ENCODE results near the gene DPM1. TPM values are rescaled to one million over a fixed set of nuclear protein-coding genes. Genes with fewer than 3 reads are reported as not detected.

Gene DPM1
- total RNA-seq, 2 donors from 2014 or later: 43.6 to 75.3 TPM

GRCh38 chr20:50933589-50933988 lies 24.7 kb downstream of the DPM1 start:
- peaks cover 29% of the 10 kb centered on the region for H3K36me3 ChIP-seq
- no peak for TF ChIP-seq CTCF (IDR thresholded peaks at IDR 0.05)
- H3K27ac ChIP-seq: no peak overlapping the region
- H3K4me3 ChIP-seq: no peak overlapping the region
- H3K9me3 ChIP-seq: no peaks in the 10 kb centered on the region
- H3K4me1 ChIP-seq (ENCODE audit: control insufficient read depth in 1 of 2, low read depth in 2 of 2): peaks cover 7 to 18% of the 10 kb centered on the region in 2 donors
- H3K27me3 ChIP-seq (replicated peaks; ENCODE audit: insufficient read depth): no peaks in the 10 kb centered on the region
- no peak for ATAC-seq (ENCODE audit: insufficient number of reproducible peaks, low FRiP score, low read depth)
- no peak for DNase-seq (ENCODE audit: low spot score)

GRCh38 chr20:50932691-50933280 lies 25.5 kb downstream of the DPM1 start:
- ATAC-seq (ENCODE audit: insufficient number of reproducible peaks, low FRiP score, low read depth): no peak
- peaks cover 26% of the 10 kb centered on the region for H3K36me3 ChIP-seq
- no peaks in the 10 kb centered on the region for H3K9me3 ChIP-seq
- peak overlapping the region in 1 of 2 donors; percentile 92 for H3K27ac ChIP-seq
- no peak overlapping the region for H3K4me3 ChIP-seq
- H3K27me3 ChIP-seq (replicated peaks; ENCODE audit: insufficient read depth): no peaks in the 10 kb centered on the region
- no peak for DNase-seq (ENCODE audit: low spot score)
- H3K4me1 ChIP-seq (ENCODE audit: control insufficient read depth in 1 of 2, low read depth in 2 of 2): peaks cover 15 to 25% of the 10 kb centered on the region in 2 donors
- no peak for TF ChIP-seq CTCF (IDR thresholded peaks at IDR 0.05)

GRCh38 chr20:50932016-50932485 lies 26.3 kb downstream of the DPM1 start:
- TF ChIP-seq CTCF (IDR thresholded peaks at IDR 0.05): no peak
- DNase-seq (ENCODE audit: low spot score): no peak

GRCh38 chr20:50931306-50932015 lies 26.9 kb downstream of the DPM1 start, which contains the start of gene ADNP:
Gene ADNP (minus strand): TSS chr20:50931437. CDS start chr20:50903996, 27,441 bp downstream.
- H3K27ac ChIP-seq: peak within 1 kb of the TSS; percentile 92 to 93
- peak; percentile 87 for ATAC-seq (ENCODE audit: insufficient number of reproducible peaks, low FRiP score, low read depth)
- H3K4me1 ChIP-seq (ENCODE audit: control insufficient read depth in 1 of 2, low read depth in 2 of 2): peaks cover 25 to 32% of the 10 kb centered on the region in 2 donors
- H3K4me3 ChIP-seq: peak within 1 kb of the TSS; percentile 89
- peaks cover 17% of the 10 kb centered on the region for H3K36me3 ChIP-seq
- H3K27me3 ChIP-seq (replicated peaks; ENCODE audit: insufficient read depth): no peaks in the 10 kb centered on the region
- TF ChIP-seq CTCF (IDR thresholded peaks at IDR 0.05): peak; percentile 72
- DNase-seq (ENCODE audit: low spot score): peak; percentile 76
- H3K9me3 ChIP-seq: no peaks in the 10 kb centered on the region

More at GRCh38 chr20:50932016-50932485, 26.3 kb downstream of the DPM1 start:
- H3K36me3 ChIP-seq: peaks cover 21% of the 10 kb centered on the region
- ATAC-seq (ENCODE audit: insufficient number of reproducible peaks, low FRiP score, low read depth): no peak
- peak overlapping the region; percentile 92 to 93 for H3K27ac ChIP-seq
- H3K4me3 ChIP-seq: peak overlapping the region; percentile 79
- peaks cover 22 to 31% of the 10 kb centered on the region in 2 donors for H3K4me1 ChIP-seq (ENCODE audit: control insufficient read depth in 1 of 2, low read depth in 2 of 2)
- H3K27me3 ChIP-seq (replicated peaks; ENCODE audit: insufficient read depth): no peaks in the 10 kb centered on the region
- no peaks in the 10 kb centered on the region for H3K9me3 ChIP-seq

GRCh38 chr20:50930976-50931305 lies 27.4 kb downstream of the DPM1 start:
- H3K4me1 ChIP-seq (ENCODE audit: control insufficient read depth in 1 of 2, low read depth in 2 of 2): peaks cover 29 to 34% of the 10 kb centered on the region in 2 donors
- DNase-seq (ENCODE audit: low spot score): no peak

More at GRCh38 chr20:50930976-50931305, 27.4 kb downstream of the DPM1 start:
- no peaks in the 10 kb centered on the region for H3K9me3 ChIP-seq
- H3K4me3 ChIP-seq: peak overlapping the region; percentile 79
- no peaks in the 10 kb centered on the region for H3K27me3 ChIP-seq (replicated peaks; ENCODE audit: insufficient read depth)
- H3K36me3 ChIP-seq: peaks cover 16% of the 10 kb centered on the region
- H3K27ac ChIP-seq: peak overlapping the region; percentile 92 to 93
- TF ChIP-seq CTCF (IDR thresholded peaks at IDR 0.05): no peak
- ATAC-seq (ENCODE audit: insufficient number of reproducible peaks, low FRiP score, low read depth): no peak
